HCT116 (cell line): ENCODE measurements around the gene ECSCR. TPM values are rescaled to one million over a fixed set of nuclear protein-coding genes. Genes with fewer than 3 reads are reported as not detected.
"Not testable (repeated sequence)": the region's sequence is repeated elsewhere in the genome, so short reads cannot be mapped to it uniquely, and the experiment has no call there.

ENCODE experiments used
- ATAC-seq: fragments of 200-7000 bp; cut with Tn5 transposase; 2 replicates; pipeline ENCODE4 v1.9.1; 2020; ENCODE audit warnings: mild to moderate bottlenecking, moderate library complexity
- BruUV-seq: library from RNA; stranded (reverse); fragments of 400-500 nt; replicated peaks from 2 replicates; lab custom pipeline; 2021; lab: Mats Ljungman, UMichigan
- CTCF ChIA-PET: fragments of 300-600 bp; sonication (Branson Sonifier 250); formaldehyde crosslinking; loops from one replicate; lab custom pipeline; 2021; ENCODE audit warnings: antibody characterized with exemption; lab: Charles Lee
- POLR2A ChIA-PET: fragments of 300-600, 350-600 bp; sonication (Branson Sonifier 250); formaldehyde crosslinking; loops from one replicate; lab custom pipeline; 2021; ENCODE audit warnings: antibody characterized with exemption; lab: Charles Lee
- RAD21 ChIA-PET, 2 experiments: fragments of 300-600 bp; sonication (Branson Sonifier 250); formaldehyde crosslinking; loops; one replicate each; lab custom pipeline; 2023; ENCODE audit warnings: low total read pairs in 2 of 2; ENCODE audit not compliant: uncharacterized antibody in 2 of 2, unreplicated experiment in 2 of 2, low non-redundant PET in 1 of 2; lab: Charles Lee
- DNase-seq: peaks from one replicate; pipeline ENCODE4 v3.0.0-alpha.2; 2010; ENCODE audit warnings: low read depth, low spot score
- H2AFZ ChIP-seq: fragments of 200-600 bp; shearing (Covaris generic), sonication (generic); 2 replicates; pipeline ENCODE4 v1.6.1; 2017; ENCODE audit warnings: low read depth, mixed run types, mixed read lengths, antibody characterized with exemption, low read length; ENCODE audit not compliant: poor library complexity, severe bottlenecking
- H3K27ac ChIP-seq: 2 replicates; pipeline ENCODE4 v1.5.1; 2012; ENCODE audit warnings: low read depth, low read length
- H3K27me3 ChIP-seq: fragments of 200-600 bp; sonication (generic); 2 replicates; pipeline ENCODE4 v1.6.1; 2016; ENCODE audit warnings: mixed run types, low read length, mixed read lengths; ENCODE audit not compliant: insufficient read depth
- H3K36me3 ChIP-seq, 2 experiments: fragments of 200-500 bp in 1 of 2; fragments of 200-600 bp in 1 of 2; sonication (Bioruptor generic) in 1 of 2; sonication (generic) in 1 of 2; 2 replicates each; pipeline versions ENCODE4 v1.5.1 to v1.6.1; 2014 to 2016; ENCODE audit warnings: low read length in 2 of 2, inconsistent platforms in 1 of 2, mixed read lengths in 1 of 2, mixed run types in 1 of 2; ENCODE audit not compliant: insufficient read depth in 2 of 2, control insufficient read depth in 1 of 2
- H3K4me1 ChIP-seq, 2 experiments: fragments of 200-600 bp in 1 of 2; sonication (generic) in 1 of 2; 2 replicates each; pipeline versions ENCODE4 v1.5.1 to v1.6.1; 2012 to 2017; ENCODE audit warnings: low read length in 2 of 2, inconsistent platforms in 1 of 2, mild to moderate bottlenecking in 1 of 2, mixed read lengths in 1 of 2, mixed run types in 1 of 2, moderate library complexity in 1 of 2; ENCODE audit not compliant: insufficient read depth in 2 of 2, control insufficient read depth in 1 of 2
- H3K4me2 ChIP-seq: fragments of 200-600 bp; sonication (generic); 2 replicates; pipeline ENCODE4 v1.6.1; 2017; ENCODE audit warnings: mixed run types, low read length, mixed read lengths
- H3K4me3 ChIP-seq, 2 experiments: fragments of 200-600 bp in 1 of 2; sonication (generic) in 1 of 2; replicated peaks in 1 of 2; 2 replicates each; pipeline ENCODE4 v1.5.1; 2011 to 2016; ENCODE audit warnings: low read length in 2 of 2, control low read depth in 1 of 2, low read depth in 1 of 2, mild to moderate bottlenecking in 1 of 2, mixed read lengths in 1 of 2, mixed run types in 1 of 2
- H3K79me2 ChIP-seq: fragments of 200-600 bp; sonication (generic); 2 replicates; pipeline ENCODE4 v1.6.1; 2017; ENCODE audit warnings: mild to moderate bottlenecking, mixed run types, low read length, moderate library complexity, mixed read lengths; ENCODE audit not compliant: insufficient read depth
- H3K9ac ChIP-seq: fragments of 200-600 bp; sonication (generic); 2 replicates; pipeline ENCODE4 v1.6.1; 2016; ENCODE audit warnings: low read length, mixed read lengths
- H3K9me2 ChIP-seq: fragments of 200-600 bp; sonication (generic), shearing (Covaris generic); 2 replicates; pipeline ENCODE4 v1.6.1; 2017; ENCODE audit warnings: mixed run types, mild to moderate bottlenecking, moderate library complexity; ENCODE audit not compliant: insufficient read depth
- H3K9me3 ChIP-seq, 2 experiments: fragments of 200-500 bp in 1 of 2; fragments of 200-600 bp in 1 of 2; sonication (Bioruptor generic) in 1 of 2; sonication (generic) in 1 of 2; 2 replicates each; pipeline ENCODE4 v1.6.1; 2014 to 2017; ENCODE audit warnings: low read length in 2 of 2, mixed read lengths in 2 of 2, inconsistent platforms in 1 of 2, low read depth in 1 of 2, mild to moderate bottlenecking in 1 of 2, mixed run types in 1 of 2, moderate library complexity in 1 of 2; ENCODE audit not compliant: control insufficient read depth in 1 of 2, insufficient read depth in 1 of 2
- H4K20me1 ChIP-seq: fragments of 200-600 bp; sonication (generic), shearing (Covaris generic); 2 replicates; pipeline ENCODE4 v1.6.1; 2017; ENCODE audit warnings: mixed run types, mild to moderate bottlenecking, moderate library complexity; ENCODE audit not compliant: insufficient read depth
- intact Hi-C: fragments of 100-400 bp; cut with micrococcal nuclease; formaldehyde crosslinking; loops from 2 replicates; pipeline ENCODE4 v1.10.0; 2022
- total RNA-seq: library from RNA; stranded (reverse); gene quantifications from one replicate; pipeline ENCODE4 v1.2.1, GENCODE V29; 2021; ENCODE audit not compliant: unreplicated experiment

ECSCR gene
- total RNA-seq, 1 experiment from 2014 or later = not detected

DNA sequence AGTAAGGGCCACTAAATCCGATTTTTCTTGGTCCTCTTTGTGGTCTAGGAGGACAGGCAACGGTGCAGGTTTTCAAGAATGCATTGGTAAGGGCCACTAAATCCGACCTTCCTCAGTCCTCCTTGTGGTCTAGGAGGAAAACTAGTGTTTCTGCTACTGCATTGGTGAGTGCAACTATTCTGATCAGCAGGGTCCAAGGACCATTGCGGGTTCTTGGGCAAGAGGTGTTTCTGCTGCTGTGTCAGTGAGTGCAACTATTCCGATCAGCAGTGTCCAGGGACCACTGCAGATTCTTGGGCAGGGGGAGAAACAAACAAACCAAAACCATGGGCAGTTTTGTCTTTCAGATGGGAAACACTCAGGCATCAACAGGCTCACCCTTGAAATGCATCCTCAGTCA is 42.2 kb upstream of the ECSCR start:
- CTCF ChIA-PET = not testable (repeated sequence)

DNA sequence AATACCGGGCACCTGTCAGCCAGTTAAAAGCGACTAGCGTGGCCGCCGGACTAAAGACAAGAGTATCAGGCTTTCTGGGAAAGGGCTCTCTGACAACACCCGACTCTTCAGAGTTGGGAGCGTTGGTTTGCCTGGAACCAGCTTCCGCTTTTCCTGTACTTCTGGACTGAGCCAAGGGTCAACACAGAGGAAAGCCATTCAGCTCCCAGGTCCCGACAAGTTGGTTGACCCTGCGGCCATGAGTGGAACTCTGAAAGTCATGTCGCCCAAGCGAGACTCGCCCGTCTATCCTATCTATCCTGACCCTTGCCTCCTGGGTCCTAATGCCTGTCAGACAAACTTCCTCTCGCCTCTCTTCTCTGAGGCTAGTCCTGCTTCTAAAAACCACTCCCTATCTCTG is 41.3 kb upstream of the ECSCR start:
- H3K4me3 ChIP-seq, H3K27me3 ChIP-seq, POLR2A ChIA-PET, intact Hi-C loops, H3K4me1 ChIP-seq, H3K79me2 ChIP-seq, H3K36me3 ChIP-seq, DNase-seq, H3K9ac ChIP-seq, BruUV-seq, H4K20me1 ChIP-seq, H3K4me2 ChIP-seq, CTCF ChIA-PET, H2AFZ ChIP-seq, RAD21 ChIA-PET, ATAC-seq, H3K9me3 ChIP-seq, H3K9me2 ChIP-seq, H3K27ac ChIP-seq: not testable (repeated sequence)

More for the DNA sequence above, 42.2 kb upstream of the ECSCR start:
- intact Hi-C loops, H2AFZ ChIP-seq, H3K4me2 ChIP-seq, RAD21 ChIA-PET, H4K20me1 ChIP-seq, H3K9me3 ChIP-seq, ATAC-seq, POLR2A ChIA-PET, H3K27ac ChIP-seq, H3K79me2 ChIP-seq, H3K4me1 ChIP-seq, H3K27me3 ChIP-seq, H3K9ac ChIP-seq, BruUV-seq, H3K36me3 ChIP-seq, H3K4me3 ChIP-seq, DNase-seq, H3K9me2 ChIP-seq: not testable (repeated sequence)

DNA sequence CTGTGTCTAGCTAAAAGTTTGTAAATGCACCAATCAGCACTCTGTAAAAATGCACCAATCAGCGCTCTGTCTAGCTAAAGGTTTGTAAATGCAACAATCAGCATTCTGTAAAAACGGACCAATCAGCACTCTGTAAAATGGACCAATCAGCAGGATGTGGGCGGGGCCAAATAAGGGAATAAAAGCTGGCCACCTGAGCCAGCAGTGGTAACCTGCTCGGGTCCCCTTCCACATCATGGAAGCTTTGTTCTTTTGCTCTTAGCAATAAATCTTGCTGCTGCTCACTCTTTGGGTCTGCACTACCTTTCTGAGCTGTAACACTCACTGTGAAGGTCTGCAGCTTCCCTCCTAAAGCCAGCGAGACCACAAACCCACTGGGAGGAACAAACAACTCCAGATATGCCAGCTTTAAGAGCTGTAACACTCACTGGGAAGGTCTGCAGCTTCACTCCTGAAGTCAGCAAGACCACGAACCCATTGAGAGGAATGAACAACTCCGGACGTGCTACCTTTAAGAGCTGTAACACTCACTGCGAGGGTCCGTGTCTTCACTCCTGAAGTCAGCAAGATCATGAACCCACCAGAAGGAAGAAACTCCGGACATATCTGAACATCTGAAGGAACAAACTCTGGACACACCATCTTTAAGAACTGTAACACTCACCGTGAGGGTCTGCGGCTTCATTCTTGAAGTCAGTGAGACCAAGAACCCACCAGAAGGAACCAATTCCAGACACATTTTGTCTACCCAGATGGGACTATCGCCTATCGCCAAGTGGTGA is 40.7 kb upstream of the ECSCR start:
- H3K9me3 ChIP-seq, H2AFZ ChIP-seq, H3K27ac ChIP-seq, RAD21 ChIA-PET, H3K4me1 ChIP-seq, H4K20me1 ChIP-seq, ATAC-seq, H3K79me2 ChIP-seq, DNase-seq, H3K9me2 ChIP-seq, H3K36me3 ChIP-seq, H3K4me2 ChIP-seq, H3K9ac ChIP-seq, H3K27me3 ChIP-seq, CTCF ChIA-PET, H3K4me3 ChIP-seq, BruUV-seq, intact Hi-C loops, POLR2A ChIA-PET: not testable (repeated sequence)
